CD14-positive monocyte (primary cell): ENCODE data around the gene C5orf34. TPM values are rescaled to one million over a fixed set of nuclear protein-coding genes. Genes with fewer than 3 reads are reported as not detected.
A peak's percentile ranks its signal among the peaks of the same experiment; 100 is the strongest.
"Not testable (repeated sequence)": the region's sequence is repeated elsewhere in the genome, so short reads cannot be mapped to it uniquely, and the experiment has no call there.

Experiments
- DNase-seq, 3 donors: peaks; one replicate each; pipeline ENCODE4 v3.0.0-alpha.2; 2011 to 2022
- H2AFZ ChIP-seq: 2 replicates; pipeline ENCODE4 v1.6.0; 2012; ENCODE audit warnings: mild to moderate bottlenecking, low read depth, low read length, inconsistent platforms; ENCODE audit not compliant: insufficient read depth, poor library complexity, severe bottlenecking
- H3K27ac ChIP-seq, 2 donors: 1 replicate in 1 of 2; 2 replicates in 1 of 2; pipeline ENCODE4 v1.5.1; 2012 to 2013; ENCODE audit warnings: low read length in 2 of 2, control low read depth in 1 of 2, inconsistent platforms in 1 of 2, low read depth in 1 of 2, mild to moderate bottlenecking in 1 of 2
- H3K27me3 ChIP-seq, 2 donors: one replicate each; pipeline versions ENCODE4 v1.6.0 to v1.6.1; 2011 to 2013; ENCODE audit warnings: low read length in 2 of 2; ENCODE audit not compliant: control insufficient read depth in 2 of 2, insufficient read depth in 2 of 2
- H3K36me3 ChIP-seq, 2 donors: replicated peaks in 1 of 2; 1 replicate in 1 of 2; 2 replicates in 1 of 2; pipeline versions ENCODE4 v1.5.1 to v1.6.1; 2012 to 2013; ENCODE audit warnings: low read length in 2 of 2, control low read depth in 1 of 2, inconsistent platforms in 1 of 2, mild to moderate bottlenecking in 1 of 2; ENCODE audit not compliant: insufficient read depth in 2 of 2, control insufficient read depth in 1 of 2
- H3K4me1 ChIP-seq, 2 donors: 1 replicate in 1 of 2; 2 replicates in 1 of 2; pipeline versions ENCODE4 v1.5.1 to v1.6.1; 2012 to 2013; ENCODE audit warnings: low read length in 2 of 2, control low read depth in 1 of 2, inconsistent platforms in 1 of 2, mild to moderate bottlenecking in 1 of 2, moderate library complexity in 1 of 2; ENCODE audit not compliant: insufficient read depth in 2 of 2, control insufficient read depth in 1 of 2
- H3K4me2 ChIP-seq: replicated peaks from 2 replicates; pipeline ENCODE3; 2012; ENCODE audit warnings: low read length, moderate library complexity, mild to moderate bottlenecking; ENCODE audit not compliant: poor library complexity, severe bottlenecking; ENCODE audit errors: extremely low read depth
- H3K4me3 ChIP-seq, 3 experiments: fragments of 200-600 bp in 1 of 3; sonication (generic) in 1 of 3; replicated peaks in 1 of 3; 1 replicate in 2 of 3; 2 replicates in 1 of 3; pipeline ENCODE4 v1.5.1; 2011 to 2013; ENCODE audit warnings: low read length in 3 of 3, mild to moderate bottlenecking in 3 of 3, control low read depth in 2 of 3, low read depth in 2 of 3, inconsistent platforms in 1 of 3, moderate library complexity in 1 of 3
- H3K79me2 ChIP-seq: 2 replicates; pipeline ENCODE4 v1.6.0; 2012; ENCODE audit warnings: mild to moderate bottlenecking, control low read depth, inconsistent platforms, low read length, moderate library complexity; ENCODE audit not compliant: insufficient read depth
- H3K9ac ChIP-seq: 2 replicates; pipeline ENCODE4 v1.6.0; 2017; ENCODE audit warnings: low read length, mild to moderate bottlenecking; ENCODE audit not compliant: insufficient read depth, poor library complexity, severe bottlenecking
- H3K9me3 ChIP-seq, 2 donors: replicated peaks in 1 of 2; 1 replicate in 1 of 2; 2 replicates in 1 of 2; pipeline versions ENCODE4 v1.5.1 to v1.6.1; 2012 to 2013; ENCODE audit warnings: low read length in 2 of 2, control low read depth in 1 of 2; ENCODE audit not compliant: control insufficient read depth in 1 of 2, insufficient read depth in 1 of 2
- H4K20me1 ChIP-seq: 2 replicates; pipeline ENCODE4 v1.6.0; 2012; ENCODE audit warnings: mild to moderate bottlenecking, low read length, control low read depth, moderate library complexity; ENCODE audit not compliant: insufficient read depth
- H3K27ac Mint-ChIP-seq, 7 donors: one replicate each; pipeline ENCODE4 v1.8.0; 2020; ENCODE audit warnings: mild to moderate bottlenecking in 7 of 7, mixed read lengths in 7 of 7, moderate library complexity in 6 of 7, inconsistent platforms in 2 of 7
- H3K27me3 Mint-ChIP-seq, 3 donors: one replicate each; pipeline ENCODE4 v1.8.0; 2021 to 2022; ENCODE audit warnings: low read depth in 3 of 3, mild to moderate bottlenecking in 3 of 3, mixed read lengths in 3 of 3, moderate library complexity in 3 of 3, inconsistent platforms in 1 of 3
- H3K36me3 Mint-ChIP-seq, 2 donors: one replicate each; pipeline ENCODE4 v1.8.0; 2020; ENCODE audit warnings: mixed read lengths in 2 of 2, inconsistent platforms in 1 of 2, mild to moderate bottlenecking in 1 of 2
- H3K4me1 Mint-ChIP-seq: one replicate; pipeline ENCODE4 v1.8.0; 2020; ENCODE audit warnings: mild to moderate bottlenecking, mixed read lengths
- H3K4me3 Mint-ChIP-seq, 2 donors: one replicate each; pipeline ENCODE4 v1.8.0; 2020; ENCODE audit warnings: mild to moderate bottlenecking in 2 of 2, mixed read lengths in 2 of 2, moderate library complexity in 1 of 2
- H3K9me3 Mint-ChIP-seq, 7 donors: one replicate each; pipeline ENCODE4 v1.8.0; 2020 to 2022; ENCODE audit warnings: mixed read lengths in 7 of 7, mild to moderate bottlenecking in 6 of 7, moderate library complexity in 6 of 7, inconsistent platforms in 2 of 7
- CTCF ChIP-seq: fragments of 200-600 bp; IDR thresholded peaks from one replicate; pipeline ENCODE4 v1.8.0; 2022; ENCODE audit warnings: antibody characterized with exemption, mild to moderate bottlenecking
- WGBS: methylation state at CpG from one replicate; pipeline ENCODE4 v1.1.5; 2013; ENCODE audit warnings: missing lambda C conversion rate; ENCODE audit not compliant: insufficient coverage; 5-methylcytosine and 5-hydroxymethylcytosine counted together
- intact Hi-C, 2 donors: fragments of 100-400 bp; cut with micrococcal nuclease; formaldehyde crosslinking; loops; one replicate each; pipeline versions ENCODE4 v1.15.0 to v1.15.1; 2023
- polyA plus RNA-seq, 3 donors: library from polyadenylated mRNA; depleted of rRNA in 1 of 3; unstranded in 2 of 3; stranded (reverse) in 1 of 3; fragments of 300-500 nt in 2 of 3; fragments of >200 nt in 1 of 3; fragmentation: Illumina TruSeq in 2 of 3; gene quantifications; 1 replicate in 2 of 3; 2 replicates in 1 of 3; pipeline ENCODE4 v1.2.3, GENCODE V29; 2012 to 2021

The C5orf34 gene
- polyA plus RNA-seq, 3 donors, result 0.17 to 0.59 (median 0.29) TPM

DNA sequence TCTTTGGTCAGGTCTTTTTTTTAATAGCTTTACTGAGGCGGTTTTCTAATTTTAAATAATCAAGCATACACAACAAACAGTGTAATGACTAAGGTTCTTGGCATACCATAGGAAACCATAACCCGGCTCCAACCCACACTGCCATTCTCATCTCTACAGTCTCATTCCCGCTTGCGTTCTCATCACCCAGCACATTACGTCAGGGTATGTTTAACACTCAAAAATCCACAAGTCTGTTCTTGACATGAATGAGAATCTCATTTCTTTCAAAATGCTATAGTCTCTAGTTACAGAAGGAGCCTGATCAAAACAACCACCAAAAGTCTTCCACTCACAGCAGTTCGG, 505 bp downstream of the C5orf34 start:
- Histone ChIP-seq H3K9me3 (no peaks in the 10 kb centered on the region), H3K27ac (peak overlapping the region; percentile 80 to 83), H3K27me3 (no peaks in the 10 kb centered on the region), H3K4me3 (peak overlapping the region; percentile 60 to 93 (median 62)), H3K79me2 (peaks cover 25% of the 10 kb centered on the region), H2AFZ (peak overlapping the region; percentile 88), H3K4me1 (peaks cover 13 to 26% of the 10 kb centered on the region in 2 donors), H3K9ac (peak overlapping the region; percentile 71), H3K4me2 (peak overlapping the region; percentile 94), H3K36me3 (no peaks in the 10 kb centered on the region), H4K20me1 (no peaks in the 10 kb centered on the region)
- Mint-ChIP-seq H3K4me1 (peaks cover 21% of the 10 kb centered on the region), H3K9me3 (peaks cover 0 to 3% (median 0%) of the 10 kb centered on the region in 7 donors), H3K27ac (peak overlapping the region; percentile 85 to 94 (median 93)), H3K36me3 (peaks cover 0 to 3% of the 10 kb centered on the region in 2 donors), H3K4me3 (peak overlapping the region; percentile 89 to 94), H3K27me3 (peaks cover 0 to 3% (median 0%) of the 10 kb centered on the region in 3 donors)
- no peak for TF ChIP-seq CTCF
- WGBS, result 0% methylated on average over 4 of the region's 6 CpGs
- no peak for DNase-seq
- intact Hi-C loops, result no loop called here

GRCh38 chr5:43514025-43514424, 923 bp downstream of the C5orf34 start:
- TF ChIP-seq CTCF, result no peak
- Histone ChIP-seq H2AFZ (peak overlapping the region; percentile 88), H3K9ac (peak overlapping the region; percentile 71), H3K36me3 (peaks cover 0 to 2% of the 10 kb centered on the region in 2 donors), H3K4me3 (peak overlapping the region; percentile 60 to 93 (median 62)), H4K20me1 (no peaks in the 10 kb centered on the region), H3K9me3 (no peaks in the 10 kb centered on the region), H3K4me2 (peak overlapping the region; percentile 94), H3K27me3 (no peaks in the 10 kb centered on the region), H3K79me2 (peaks cover 26% of the 10 kb centered on the region), H3K4me1 (peaks cover 13 to 26% of the 10 kb centered on the region in 2 donors), H3K27ac (peak overlapping the region in 1 of 2 donors; percentile 83)
- Mint-ChIP-seq H3K36me3 (peaks cover under 1 to 5% of the 10 kb centered on the region in 2 donors), H3K27me3 (peaks cover 0 to 3% (median 0%) of the 10 kb centered on the region in 3 donors), H3K27ac (peak overlapping the region in 4 of 7 donors; percentile 37 to 93 (median 80)), H3K9me3 (peaks cover 0 to 3% (median 0%) of the 10 kb centered on the region in 7 donors), H3K4me1 (peaks cover 21% of the 10 kb centered on the region), H3K4me3 (peak overlapping the region in 1 of 2 donors; percentile 94)
- no peak for DNase-seq
- intact Hi-C loops, result no loop called here
- no CpG with 5 or more reads among the region's 4 CpGs for WGBS

DNA sequence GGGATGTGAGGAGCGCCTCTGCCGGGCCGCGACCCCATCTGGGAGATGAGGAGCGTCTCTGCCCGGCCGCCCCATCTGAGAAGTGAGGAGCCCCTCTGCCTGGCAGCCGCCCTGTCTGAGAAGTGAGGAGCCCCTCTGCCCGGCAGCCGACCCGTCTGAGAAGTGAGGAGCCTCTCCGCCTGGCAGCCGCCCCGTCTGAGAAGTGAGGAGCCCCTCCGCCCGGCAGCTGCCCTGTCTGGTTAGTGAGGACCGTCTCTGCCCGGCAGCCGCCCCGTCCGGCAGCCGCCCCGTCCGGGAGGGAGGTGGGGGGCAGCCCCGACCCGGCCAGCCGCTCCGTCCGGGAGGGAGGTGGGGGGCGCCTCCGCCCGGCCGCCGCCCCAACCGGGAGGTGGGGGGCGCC, 3.9 kb downstream of the C5orf34 start:
- Mint-ChIP-seq H3K4me1 (peaks cover 21% of the 10 kb centered on the region), H3K27ac (peak overlapping the region in 1 of 7 donors; percentile 35), H3K36me3 (peaks cover 7 to 18% of the 10 kb centered on the region in 2 donors)
- H3K27me3 ChIP-seq, H2AFZ ChIP-seq, H3K27me3 Mint-ChIP-seq, H3K9ac ChIP-seq, H3K4me3 ChIP-seq, H3K27ac ChIP-seq, H4K20me1 ChIP-seq, intact Hi-C loops, H3K9me3 ChIP-seq, H3K4me2 ChIP-seq, H3K4me3 Mint-ChIP-seq, DNase-seq, H3K9me3 Mint-ChIP-seq: not testable (repeated sequence)
- peaks cover 0 to 27% of the 10 kb centered on the region in 2 donors for H3K36me3 ChIP-seq
- H3K4me1 ChIP-seq, result peaks cover 13 to 26% of the 10 kb centered on the region in 2 donors
- WGBS, result 100% methylated on average over 1 of the region's 36 CpGs
- peaks cover 29% of the 10 kb centered on the region for H3K79me2 ChIP-seq
